ENCODE measurements around the gene ADAMTS17. TPM values are rescaled to one million over a fixed set of nuclear protein-coding genes. Genes with fewer than 3 reads are reported as not detected.

Gene ADAMTS17
- total and polyA plus RNA-seq, 4 donors, result 0.28 to 46.9 (median 9.1) TPM

- no peak for DNase-seq (ENCODE audit: low spot score)
- Histone ChIP-seq H3K9ac (ENCODE audit: low read depth in 1 of 2, low read length in 2 of 2) (no peak overlapping the region), H3K36me3 (ENCODE audit: control insufficient read depth in 4 of 4, insufficient read depth in 3 of 4, low read depth in 1 of 4, low read length in 3 of 4) (no peaks in the 10 kb centered on the region), H3K27me3 (ENCODE audit: control insufficient read depth in 4 of 4, insufficient read depth in 4 of 4, low read length in 3 of 4) (no peaks in the 10 kb centered on the region), H3K9me3 (ENCODE audit: control insufficient read depth in 4 of 4, low read length in 3 of 4) (no peaks in the 10 kb centered on the region), H3K27ac (ENCODE audit: low read depth in 1 of 2, low read length in 2 of 2) (no peak overlapping the region), H3K4me1 (ENCODE audit: control insufficient read depth in 4 of 4, insufficient read depth in 4 of 4, low read length in 3 of 4) (peaks cover 0 to 5% (median 1%) of the 10 kb centered on the region in 4 donors), H3K4me3 (ENCODE audit: low read depth in 1 of 3, low read length in 3 of 3) (no peak overlapping the region)
- TF ChIP-seq TAF1 (conservative IDR thresholded peaks at IDR 0.05) (no peak), YY1 (IDR thresholded peaks at IDR 0.05) (no peak), ZBTB33 (IDR thresholded peaks at IDR 0.05) (no peak), REST (IDR thresholded peaks at IDR 0.05) (no peak)
- 92% methylated on average over 2 of the region's 2 CpGs for WGBS
Observed at GRCh38 chr15:100083572-100083971, 258.2 kb downstream of the ADAMTS17 start.

GRCh38 chr15:100082761-100083402 is 258.9 kb downstream of the ADAMTS17 start:
- no peaks in the 10 kb centered on the region for H3K9me3 ChIP-seq (ENCODE audit: control insufficient read depth in 4 of 4, low read length in 3 of 4)
- no peaks in the 10 kb centered on the region for H3K27me3 ChIP-seq (ENCODE audit: control insufficient read depth in 4 of 4, insufficient read depth in 4 of 4, low read length in 3 of 4)
- H3K9ac ChIP-seq (ENCODE audit: low read depth in 1 of 2, low read length in 2 of 2), result no peak overlapping the region
- WGBS, result 93% methylated on average over 7 of the region's 7 CpGs
- DNase-seq (ENCODE audit: low spot score), result no peak
- H3K36me3 ChIP-seq (ENCODE audit: control insufficient read depth in 4 of 4, insufficient read depth in 3 of 4, low read depth in 1 of 4, low read length in 3 of 4), result no peaks in the 10 kb centered on the region
- H3K4me3 ChIP-seq (ENCODE audit: low read depth in 1 of 3, low read length in 3 of 3), result no peak overlapping the region
- no peak for TF ChIP-seq JUND (IDR thresholded peaks at IDR 0.05)
- no peak for TF ChIP-seq NR2F2 (IDR thresholded peaks at IDR 0.05)
- TF ChIP-seq, protein P1, sequence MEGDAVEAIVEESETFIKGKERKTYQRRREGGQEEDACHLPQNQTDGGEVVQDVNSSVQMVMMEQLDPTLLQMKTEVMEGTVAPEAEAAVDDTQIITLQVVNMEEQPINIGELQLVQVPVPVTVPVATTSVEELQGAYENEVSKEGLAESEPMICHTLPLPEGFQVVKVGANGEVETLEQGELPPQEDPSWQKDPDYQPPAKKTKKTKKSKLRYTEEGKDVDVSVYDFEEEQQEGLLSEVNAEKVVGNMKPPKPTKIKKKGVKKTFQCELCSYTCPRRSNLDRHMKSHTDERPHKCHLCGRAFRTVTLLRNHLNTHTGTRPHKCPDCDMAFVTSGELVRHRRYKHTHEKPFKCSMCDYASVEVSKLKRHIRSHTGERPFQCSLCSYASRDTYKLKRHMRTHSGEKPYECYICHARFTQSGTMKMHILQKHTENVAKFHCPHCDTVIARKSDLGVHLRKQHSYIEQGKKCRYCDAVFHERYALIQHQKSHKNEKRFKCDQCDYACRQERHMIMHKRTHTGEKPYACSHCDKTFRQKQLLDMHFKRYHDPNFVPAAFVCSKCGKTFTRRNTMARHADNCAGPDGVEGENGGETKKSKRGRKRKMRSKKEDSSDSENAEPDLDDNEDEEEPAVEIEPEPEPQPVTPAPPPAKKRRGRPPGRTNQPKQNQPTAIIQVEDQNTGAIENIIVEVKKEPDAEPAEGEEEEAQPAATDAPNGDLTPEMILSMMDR (IDR thresholded peaks at IDR 0.05; ENCODE audit: low read depth, low read length, missing input control), result no peak
- TF ChIP-seq HNF4G (IDR thresholded peaks at IDR 0.05), result no peak
- TF ChIP-seq SP1 (IDR thresholded peaks at IDR 0.05), result no peak
- TF ChIP-seq, protein P2, sequence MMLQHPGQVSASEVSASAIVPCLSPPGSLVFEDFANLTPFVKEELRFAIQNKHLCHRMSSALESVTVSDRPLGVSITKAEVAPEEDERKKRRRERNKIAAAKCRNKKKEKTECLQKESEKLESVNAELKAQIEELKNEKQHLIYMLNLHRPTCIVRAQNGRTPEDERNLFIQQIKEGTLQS (IDR thresholded peaks at IDR 0.05), result no peak
- no peak for TF ChIP-seq MAX (IDR thresholded peaks at IDR 0.05)
- peaks cover 0 to 5% (median 1%) of the 10 kb centered on the region in 4 donors for H3K4me1 ChIP-seq (ENCODE audit: control insufficient read depth in 4 of 4, insufficient read depth in 4 of 4, low read length in 3 of 4)
- no peak overlapping the region for H3K27ac ChIP-seq (ENCODE audit: low read depth in 1 of 2, low read length in 2 of 2)
